A673 (cell line): ENCODE data around the gene PHF21B.

ENCODE experiments used
- EZH2 ChIP-seq: fragments of 200-600 bp; sonication (generic); IDR thresholded peaks from 2 replicates; pipeline ENCODE4 v1.6.1; 2017; ENCODE audit warnings: borderline replicate concordance, low read depth, mild to moderate bottlenecking, mixed read lengths, antibody characterized with exemption, low read length; ENCODE audit not compliant: poor library complexity, severe bottlenecking
- TF ChIP-seq, protein P1 (sequence below): fragments of 300-800, 200-600 bp; sonication (generic); conservative IDR thresholded peaks from 2 replicates; pipeline ENCODE4 v1.5.1; 2017; ENCODE audit warnings: low read depth, mild to moderate bottlenecking, antibody characterized with exemption, low read length, moderate library complexity, mixed read lengths

DNA sequence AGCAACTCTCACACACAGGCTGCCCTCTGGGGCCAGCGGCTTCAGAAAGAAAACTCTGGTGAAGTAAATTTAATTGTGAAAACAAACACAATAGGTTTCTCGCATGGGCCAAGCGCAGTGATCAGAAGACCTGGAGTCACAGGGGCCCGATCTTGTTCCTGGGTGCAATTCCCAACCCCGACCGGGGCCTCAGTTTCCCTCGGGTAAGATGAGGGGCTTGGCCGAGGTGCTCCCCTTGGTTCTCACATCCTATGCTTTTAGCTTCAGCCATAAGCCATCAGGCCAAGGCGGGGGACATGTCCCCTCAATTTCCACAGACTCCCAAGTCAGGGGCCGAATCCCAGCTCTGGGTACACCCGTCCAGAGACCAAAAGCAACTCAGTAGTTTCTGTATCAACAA lies 11.5 kb downstream of the PHF21B start:
- TF ChIP-seq, protein P1, sequence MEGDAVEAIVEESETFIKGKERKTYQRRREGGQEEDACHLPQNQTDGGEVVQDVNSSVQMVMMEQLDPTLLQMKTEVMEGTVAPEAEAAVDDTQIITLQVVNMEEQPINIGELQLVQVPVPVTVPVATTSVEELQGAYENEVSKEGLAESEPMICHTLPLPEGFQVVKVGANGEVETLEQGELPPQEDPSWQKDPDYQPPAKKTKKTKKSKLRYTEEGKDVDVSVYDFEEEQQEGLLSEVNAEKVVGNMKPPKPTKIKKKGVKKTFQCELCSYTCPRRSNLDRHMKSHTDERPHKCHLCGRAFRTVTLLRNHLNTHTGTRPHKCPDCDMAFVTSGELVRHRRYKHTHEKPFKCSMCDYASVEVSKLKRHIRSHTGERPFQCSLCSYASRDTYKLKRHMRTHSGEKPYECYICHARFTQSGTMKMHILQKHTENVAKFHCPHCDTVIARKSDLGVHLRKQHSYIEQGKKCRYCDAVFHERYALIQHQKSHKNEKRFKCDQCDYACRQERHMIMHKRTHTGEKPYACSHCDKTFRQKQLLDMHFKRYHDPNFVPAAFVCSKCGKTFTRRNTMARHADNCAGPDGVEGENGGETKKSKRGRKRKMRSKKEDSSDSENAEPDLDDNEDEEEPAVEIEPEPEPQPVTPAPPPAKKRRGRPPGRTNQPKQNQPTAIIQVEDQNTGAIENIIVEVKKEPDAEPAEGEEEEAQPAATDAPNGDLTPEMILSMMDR: no peak
- no peak for TF ChIP-seq EZH2
